Breast epithelium (tissue), 4 donors: ENCODE data around the gene CBS. TPM values are rescaled to one million over a fixed set of nuclear protein-coding genes. Genes with fewer than 3 reads are reported as not detected.
"Not testable (repeated sequence)": the region's sequence is repeated elsewhere in the genome, so short reads cannot be mapped to it uniquely, and the experiment has no call there.

Source experiments
- DNase-seq, 2 donors: peaks; one replicate each; pipeline ENCODE4 v3.0.0-alpha.2; 2019; ENCODE audit warnings: low spot score in 2 of 2
- H3K27ac ChIP-seq, 2 donors: fragments of 200-600 bp; sonication (generic) in 1 of 2; one replicate each; pipeline ENCODE4 v1.5.1; 2016 to 2019; ENCODE audit warnings: mild to moderate bottlenecking in 1 of 2
- H3K27me3 ChIP-seq, 2 donors: fragments of 200-600 bp; sonication (generic) in 1 of 2; one replicate each; pipeline versions ENCODE4 v1.5.1 to v1.6.0; 2017 to 2019; ENCODE audit warnings: control low read depth in 1 of 2, mild to moderate bottlenecking in 1 of 2
- H3K36me3 ChIP-seq: fragments of 200-600 bp; one replicate; pipeline ENCODE4 v1.5.1; 2019
- H3K4me1 ChIP-seq, 2 donors: fragments of 200-600 bp; sonication (generic); one replicate each; pipeline ENCODE4 v1.5.1; 2016 to 2019; ENCODE audit warnings: control low read depth in 1 of 2
- H3K4me3 ChIP-seq, 3 donors: fragments of 200-600 bp; sonication (generic); 1 replicate in 2 of 3; 2 replicates in 1 of 3; pipeline ENCODE4 v1.5.1; 2016 to 2019; ENCODE audit warnings: mild to moderate bottlenecking in 3 of 3, moderate library complexity in 2 of 3
- H3K9me3 ChIP-seq, 2 donors: fragments of 200-600 bp; sonication (generic) in 1 of 2; one replicate each; pipeline ENCODE4 v1.5.1; 2016 to 2019; ENCODE audit warnings: control low read depth in 1 of 2
- intact Hi-C: fragments of 100-400 bp; cut with DNase I; formaldehyde crosslinking; loops from one replicate; pipeline ENCODE4 v1.15.1; 2023; ENCODE audit warnings: low total_unique reads
- total RNA-seq, 3 donors: library from RNA; depleted of rRNA; stranded (reverse); fragments of >200 nt; gene quantifications; one replicate each; pipeline ENCODE4 v1.1.0, GENCODE V29; 2016

CBS gene
- total RNA-seq: 10 to 100 TPM in 1 of 3 donors, 1 to 10 TPM in 2; 5.4 to 27.2 (median 6.9) TPM

- DNase-seq, H3K9me3 ChIP-seq, H3K27ac ChIP-seq, H3K4me1 ChIP-seq, H3K4me3 ChIP-seq, H3K27me3 ChIP-seq, intact Hi-C loops, H3K36me3 ChIP-seq: not testable (repeated sequence)
These were observed at the start of gene CBS for GRCh38 chr21:43075170-43076022. CBS (minus strand) TSS chr21:43075835; CDS start chr21:43072193, 3,642 bp downstream.

- H3K36me3 ChIP-seq, H3K4me1 ChIP-seq, H3K27me3 ChIP-seq, H3K27ac ChIP-seq, DNase-seq, intact Hi-C loops, H3K9me3 ChIP-seq, H3K4me3 ChIP-seq: not testable (repeated sequence)
These were observed 40.3 kb upstream of the CBS start for GRCh38 chr21:43115956-43116355.

DNA sequence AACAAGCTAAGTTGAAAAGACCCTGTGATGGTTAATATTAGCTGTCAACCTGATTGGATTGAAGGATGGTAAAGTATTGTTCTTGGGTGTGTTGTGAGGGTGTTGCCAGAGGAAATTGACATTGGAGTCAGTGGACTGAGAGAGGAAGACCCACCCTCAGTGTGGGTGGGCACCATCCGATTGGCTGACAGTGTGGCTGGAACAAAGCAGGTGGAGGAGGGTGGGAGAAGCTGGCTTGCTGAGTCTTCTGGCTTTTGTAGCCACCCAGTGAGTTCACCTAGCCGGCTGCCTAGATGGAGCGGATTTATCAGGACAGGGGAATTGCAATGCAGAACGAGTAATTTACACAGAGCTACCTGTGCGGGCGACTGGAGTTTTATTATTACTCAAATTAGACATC lies 38.8 kb upstream of the CBS start:
- H3K27ac ChIP-seq, H3K9me3 ChIP-seq, H3K27me3 ChIP-seq, H3K4me3 ChIP-seq, DNase-seq, H3K36me3 ChIP-seq, H3K4me1 ChIP-seq, intact Hi-C loops: not testable (repeated sequence)

GRCh38 chr21:43109006-43109405 lies 33.4 kb upstream of the CBS start:
- H3K4me1 ChIP-seq, DNase-seq, H3K9me3 ChIP-seq, H3K4me3 ChIP-seq, intact Hi-C loops, H3K36me3 ChIP-seq, H3K27ac ChIP-seq, H3K27me3 ChIP-seq: not testable (repeated sequence)

- H3K36me3 ChIP-seq, H3K9me3 ChIP-seq, H3K27me3 ChIP-seq, DNase-seq, H3K27ac ChIP-seq, intact Hi-C loops, H3K4me1 ChIP-seq, H3K4me3 ChIP-seq: not testable (repeated sequence)
These were observed 32.5 kb upstream of the CBS start for GRCh38 chr21:43108177-43108576.

GRCh38 chr21:43107794-43108137 lies 32.1 kb upstream of the CBS start:
- H3K27me3 ChIP-seq, H3K27ac ChIP-seq, intact Hi-C loops, H3K4me3 ChIP-seq, H3K4me1 ChIP-seq, H3K9me3 ChIP-seq, DNase-seq, H3K36me3 ChIP-seq: not testable (repeated sequence)

DNA sequence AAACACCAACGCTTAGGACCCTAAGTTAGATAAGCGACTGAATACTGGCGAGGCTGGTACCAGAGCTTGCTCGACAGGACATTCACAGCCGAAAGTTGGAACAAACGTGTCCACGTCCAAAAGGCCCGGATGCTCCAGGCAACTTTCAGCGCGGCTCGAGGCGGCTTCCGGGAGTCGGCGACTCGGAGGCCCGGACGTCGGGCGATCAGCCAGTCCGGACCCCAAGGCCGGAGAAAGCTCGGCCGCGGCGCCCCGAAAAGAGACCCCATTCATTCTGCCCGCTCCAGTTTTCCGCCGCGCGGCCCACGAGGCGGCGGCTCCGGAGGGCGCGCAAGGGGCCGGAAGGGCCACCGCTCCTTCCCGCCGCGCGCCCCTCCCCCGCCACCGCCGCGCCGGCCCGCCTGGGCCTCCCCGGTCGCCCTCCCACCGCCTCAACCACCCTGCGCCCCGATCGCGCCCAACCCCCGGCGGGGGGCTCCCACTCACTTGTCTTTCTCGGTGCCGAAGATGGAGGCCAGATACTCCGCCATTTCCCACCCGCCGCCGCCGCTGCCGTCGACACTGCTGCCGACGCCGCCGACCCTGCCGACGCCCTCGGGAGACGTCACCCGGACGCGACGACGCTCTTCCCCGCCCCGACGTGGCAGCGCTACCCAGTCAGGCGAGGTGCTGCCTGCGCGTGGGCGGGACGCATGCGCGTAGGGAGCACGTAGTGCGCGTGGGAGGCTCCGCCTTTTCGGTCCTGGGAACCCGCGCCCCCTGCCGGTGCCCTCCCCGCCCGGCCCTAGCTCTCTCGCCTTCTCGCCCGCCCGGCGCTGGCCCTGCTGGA lies 31.5 kb upstream of the CBS start, which contains the start of gene U2AF1:
Gene U2AF1, minus strand, starts transcription at position 606 of the 829 bp plus-strand sequence. Its CDS starts 76 bp downstream, at position 530.
- H3K9me3 ChIP-seq, H3K36me3 ChIP-seq, H3K27me3 ChIP-seq, intact Hi-C loops, H3K4me1 ChIP-seq: not testable (repeated sequence)
- DNase-seq: peak; percentile 53 to 62
- Histone ChIP-seq H3K27ac (peak within 1 kb of the TSS; percentile 65 to 84), H3K4me3 (peak within 1 kb of the TSS in 2 of 3 donors; percentile 64 to 65)

DNA sequence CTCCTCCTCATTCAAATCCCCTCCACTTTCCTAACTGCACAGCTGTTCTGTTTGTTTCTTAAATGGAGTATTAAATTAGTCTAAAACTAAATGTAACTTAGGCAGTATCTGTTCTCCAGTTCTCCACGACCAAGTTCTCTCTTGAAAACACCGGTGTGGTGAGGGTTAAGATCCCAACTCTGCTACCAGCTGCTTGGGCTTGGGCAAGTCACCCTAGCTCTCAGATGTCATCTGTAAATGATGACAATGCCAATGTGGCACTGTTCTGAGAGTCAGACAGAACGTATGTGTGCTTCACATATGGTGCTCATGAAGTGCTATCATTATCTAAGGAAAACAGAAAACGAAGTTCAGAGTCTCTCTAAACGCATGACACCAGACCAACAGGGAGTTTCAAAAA lies 29.0 kb upstream of the CBS start:
- intact Hi-C loops: not testable (repeated sequence)

DNA sequence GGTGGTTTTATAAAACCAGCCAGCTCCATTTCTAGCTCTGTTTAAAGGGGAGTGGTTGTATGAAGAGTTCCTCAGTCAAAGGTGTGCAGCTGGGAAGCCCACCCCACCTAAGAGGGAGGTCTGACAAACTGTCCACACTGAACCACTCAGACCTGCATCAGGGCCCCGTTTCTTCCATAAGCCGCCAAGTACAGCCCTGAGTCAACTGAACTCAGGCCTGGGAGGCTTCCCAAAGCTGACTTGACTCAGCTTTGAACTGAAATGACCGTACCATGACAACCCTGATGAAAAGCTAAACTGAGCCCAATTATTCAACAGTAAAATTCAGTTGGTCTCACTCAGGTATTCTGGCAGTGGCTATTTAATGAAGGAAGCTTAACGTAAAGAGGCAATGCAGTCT lies 26.6 kb upstream of the CBS start:
- not testable (repeated sequence) for DNase-seq, H3K4me1 ChIP-seq, H3K27me3 ChIP-seq

More for the DNA sequence above, 29.0 kb upstream of the CBS start:
- H3K4me3 ChIP-seq, H3K4me1 ChIP-seq, H3K36me3 ChIP-seq, DNase-seq, H3K9me3 ChIP-seq, H3K27ac ChIP-seq, H3K27me3 ChIP-seq: not testable (repeated sequence)

DNA sequence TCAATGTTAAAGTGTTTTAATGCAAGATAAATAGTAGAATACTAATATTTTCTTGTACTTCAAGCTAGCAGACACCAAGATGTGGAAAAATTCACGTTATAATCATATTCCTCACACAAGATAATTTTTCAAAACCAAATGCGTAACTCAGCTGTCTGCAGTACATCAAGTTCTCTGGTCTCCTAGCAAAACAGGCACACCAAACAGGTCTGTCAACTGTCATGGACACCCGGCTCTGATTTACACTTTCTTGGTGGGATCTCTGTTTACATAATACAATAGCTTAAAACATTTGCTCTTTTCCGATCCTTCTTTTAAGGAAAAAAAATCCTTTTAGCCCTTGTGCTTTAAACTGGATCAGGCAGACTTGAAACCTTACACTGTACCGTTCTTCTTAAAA lies 26.0 kb upstream of the CBS start:
- H3K27ac ChIP-seq, H3K36me3 ChIP-seq, intact Hi-C loops, H3K4me3 ChIP-seq, H3K27me3 ChIP-seq, DNase-seq, H3K4me1 ChIP-seq, H3K9me3 ChIP-seq: not testable (repeated sequence)

More for the DNA sequence above, 26.6 kb upstream of the CBS start:
- H3K36me3 ChIP-seq, H3K4me3 ChIP-seq, intact Hi-C loops, H3K27ac ChIP-seq, H3K9me3 ChIP-seq: not testable (repeated sequence)

DNA sequence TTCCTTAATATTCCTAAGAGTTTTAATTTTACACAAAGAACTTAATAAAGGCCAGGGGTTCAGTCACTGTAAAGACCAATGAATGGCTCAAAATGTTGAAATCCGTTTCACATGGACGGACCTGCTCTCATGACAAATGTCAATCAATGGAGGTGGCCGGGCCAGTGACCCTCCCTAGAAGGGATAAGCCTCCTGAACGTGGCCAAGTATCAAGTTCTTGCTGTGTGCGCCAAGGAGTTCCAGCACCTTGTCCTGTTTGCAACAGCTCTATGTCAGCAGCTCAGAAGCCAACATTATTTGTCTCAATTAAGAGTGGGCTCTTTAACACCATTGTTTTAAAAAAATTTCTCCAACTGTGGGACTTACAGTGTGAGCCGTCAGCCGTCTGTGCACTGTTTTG lies 25.4 kb upstream of the CBS start:
- H3K27me3 ChIP-seq, DNase-seq, intact Hi-C loops, H3K36me3 ChIP-seq, H3K9me3 ChIP-seq, H3K27ac ChIP-seq, H3K4me3 ChIP-seq, H3K4me1 ChIP-seq: not testable (repeated sequence)

DNA sequence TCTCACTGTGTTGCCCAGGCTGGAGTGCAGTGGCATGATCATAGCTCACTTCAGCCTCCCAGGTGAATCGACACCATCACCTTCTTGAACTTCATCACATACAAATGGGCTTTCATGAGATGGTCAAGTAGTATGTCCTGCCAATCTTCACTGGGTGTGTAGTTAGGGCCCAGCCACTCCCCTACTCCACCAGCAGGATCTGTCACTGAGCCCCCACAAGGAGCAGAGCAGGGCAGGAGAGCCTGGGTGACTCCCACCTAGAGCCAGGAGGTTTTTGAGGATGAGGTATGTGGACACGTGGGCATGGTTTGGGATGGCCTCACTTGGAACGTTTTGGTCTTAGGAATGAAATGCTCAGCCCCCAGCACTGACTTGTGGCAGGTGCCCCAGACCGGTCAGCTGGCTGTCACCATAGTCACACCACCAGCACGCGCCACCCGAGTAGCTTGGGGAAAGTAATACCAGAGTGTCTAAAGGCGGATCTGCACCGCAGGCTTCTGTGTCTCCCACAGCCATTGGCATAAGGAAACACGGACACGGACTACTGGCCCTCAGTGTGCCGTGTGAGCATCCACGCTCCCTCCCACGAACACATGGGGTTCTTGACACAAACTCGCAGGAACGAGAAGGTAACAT lies 16.5 kb upstream of the CBS start:
- DNase-seq, H3K27ac ChIP-seq, H3K4me3 ChIP-seq, H3K4me1 ChIP-seq, H3K27me3 ChIP-seq, H3K36me3 ChIP-seq, H3K9me3 ChIP-seq, intact Hi-C loops: not testable (repeated sequence)

DNA sequence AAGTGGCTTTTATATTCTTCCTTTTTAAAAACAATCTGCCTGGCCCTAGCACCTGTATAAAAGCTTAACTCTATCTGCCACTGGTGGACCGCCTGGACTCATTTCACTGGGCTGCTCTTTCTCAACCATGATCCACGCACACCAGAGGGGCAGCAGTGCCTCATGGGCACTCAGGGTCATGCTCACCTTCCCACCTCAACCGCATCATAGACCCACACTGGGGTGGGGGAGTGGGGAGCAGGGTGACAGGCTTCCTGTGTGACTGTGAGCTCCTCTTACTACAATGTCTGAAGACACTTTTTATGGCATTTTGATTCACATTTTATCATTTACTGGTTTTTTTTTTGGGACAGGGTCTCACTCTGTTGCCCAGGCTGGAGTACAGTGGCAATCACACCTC lies 15.3 kb upstream of the CBS start:
- H3K9me3 ChIP-seq, H3K27ac ChIP-seq, H3K27me3 ChIP-seq, intact Hi-C loops, H3K4me1 ChIP-seq, H3K36me3 ChIP-seq, DNase-seq, H3K4me3 ChIP-seq: not testable (repeated sequence)
